CD4-positive, alpha-beta T cell (primary cell): ENCODE results near the gene RSAD2. TPM values are rescaled to one million over a fixed set of nuclear protein-coding genes. Genes with fewer than 3 reads are reported as not detected.
A peak's percentile ranks its signal among the peaks of the same experiment; 100 is the strongest.

Experiments used
- ATAC-seq: fragments of 200-7000 bp; cut with Tn5 transposase; one replicate; pipeline ENCODE4 v1.10.0; 2022; ENCODE audit warnings: mild to moderate bottlenecking; ENCODE audit not compliant: poor library complexity
- CTCF ChIA-PET: fragments of 350-600 bp; sonication (Branson Sonifier 250); formaldehyde crosslinking; loops from one replicate; lab custom pipeline; 2021; ENCODE audit warnings: antibody characterized with exemption, inconsistent platforms; lab: Charles Lee
- POLR2A ChIA-PET: fragments of 350-600 bp; sonication (Branson Sonifier 250); formaldehyde crosslinking; loops from one replicate; lab custom pipeline; 2021; ENCODE audit warnings: antibody characterized with exemption, inconsistent platforms; lab: Charles Lee
- DNase-seq, 14 experiments: peaks; one replicate each; pipeline ENCODE4 v3.0.0-alpha.2; 2013 to 2020; ENCODE audit warnings: mixed read lengths in 2 of 14
- H3K27ac ChIP-seq, 2 donors: one replicate each; pipeline versions ENCODE4 v1.5.1 to v1.7.0; 2013; ENCODE audit warnings: low read length in 2 of 2, low read depth in 1 of 2, mild to moderate bottlenecking in 1 of 2
- H3K27me3 ChIP-seq, 2 experiments: 1 replicate in 1 of 2; 2 replicates in 1 of 2; pipeline versions ENCODE4 v1.6.1 to v1.7.0; 2013; ENCODE audit warnings: low read length in 2 of 2, control low read depth in 1 of 2, mild to moderate bottlenecking in 1 of 2, moderate library complexity in 1 of 2; ENCODE audit not compliant: insufficient read depth in 2 of 2, control insufficient read depth in 1 of 2
- H3K36me3 ChIP-seq: one replicate; pipeline ENCODE4 v1.6.1; 2013; ENCODE audit warnings: low read length, control low read depth; ENCODE audit not compliant: insufficient read depth
- H3K4me1 ChIP-seq: one replicate; pipeline ENCODE4 v1.6.1; 2013; ENCODE audit warnings: low read length, control low read depth; ENCODE audit not compliant: insufficient read depth
- H3K4me3 ChIP-seq: one replicate; pipeline ENCODE4 v1.5.1; 2013; ENCODE audit warnings: mild to moderate bottlenecking, low read length, moderate library complexity
- H3K9me3 ChIP-seq, 2 experiments: 1 replicate in 1 of 2; 2 replicates in 1 of 2; pipeline versions ENCODE4 v1.6.1 to v1.7.0; 2013; ENCODE audit warnings: low read length in 2 of 2, mild to moderate bottlenecking in 2 of 2, control low read depth in 1 of 2, moderate library complexity in 1 of 2; ENCODE audit not compliant: control insufficient read depth in 1 of 2, insufficient read depth in 1 of 2
- H3K27ac Mint-ChIP-seq: one replicate; pipeline ENCODE4 v1.8.0; 2020; ENCODE audit warnings: mixed read lengths
- H3K27me3 Mint-ChIP-seq: one replicate; pipeline ENCODE4 v1.8.0; 2021; ENCODE audit warnings: mixed read lengths
- H3K36me3 Mint-ChIP-seq: one replicate; pipeline ENCODE4 v1.8.0; 2021; ENCODE audit warnings: low read depth, mixed read lengths
- H3K4me1 Mint-ChIP-seq: one replicate; pipeline ENCODE4 v1.8.0; 2021; ENCODE audit warnings: low read depth, mixed read lengths
- H3K4me3 Mint-ChIP-seq: one replicate; pipeline ENCODE4 v1.8.0; 2020; ENCODE audit warnings: mild to moderate bottlenecking, mixed read lengths
- H3K9me3 Mint-ChIP-seq: one replicate; pipeline ENCODE4 v1.8.0; 2020; ENCODE audit warnings: mixed read lengths
- CTCF ChIP-seq: fragments of 200-600 bp; IDR thresholded peaks from one replicate; pipeline ENCODE4 v1.8.0; 2022; ENCODE audit warnings: antibody characterized with exemption, mild to moderate bottlenecking
- intact Hi-C, 2 experiments: fragments of 100-400 bp; cut with DNase I in 1 of 2; cut with micrococcal nuclease in 1 of 2; formaldehyde crosslinking; loops; one replicate each; pipeline versions ENCODE4 v1.15.1 to v1.9.0; 2023 to 2025; cut with DNase I, micrococcal nuclease
- total RNA-seq, 174 experiments: library from RNA in 2 of 174; stranded (reverse) in 2 of 174; gene quantifications; one replicate each; pipeline ENCODE4 v1.2.3 and lab custom pipeline; 2021 to 2026

The RSAD2 gene
- total RNA-seq, 2 experiments from 2014 or later = 3.9 to 4.6 TPM

- ChIA-PET CTCF (interaction anchor here (0.8 to 5.5 kb wide), 7 partner anchors 9 to 94 kb away, joined by 3 to 41 read pairs (median 4); partner anchors contain the start of gene CMPK2), POLR2A (interaction anchor here (0.6 to 2.5 kb wide), 8 partner anchors 7 to 142 kb away, joined by 3 to 13 read pairs (median 4); partner anchors contain the start of gene CMPK2)
- Mint-ChIP-seq H3K4me3 (peak within 1 kb of the TSS; percentile 85), H3K9me3 (no peaks in the 10 kb centered on the region), H3K27ac (peak within 1 kb of the TSS; percentile 85), H3K36me3 (peaks cover 9% of the 10 kb centered on the region), H3K27me3 (no peaks in the 10 kb centered on the region), H3K4me1 (peaks cover 82% of the 10 kb centered on the region)
- intact Hi-C loops = loop anchor here (1.0 to 10.0 kb wide), 4 partner anchors 18 to 1768 kb away; partner anchors contain the start of gene ID2 (in 1 of the 2)
- peaks cover 74% of the 10 kb centered on the region for H3K4me1 ChIP-seq
- TF ChIP-seq CTCF = peak; percentile 60
- H3K36me3 ChIP-seq = no peaks in the 10 kb centered on the region
- peak within 1 kb of the TSS; percentile 68 for H3K4me3 ChIP-seq
- DNase-seq (peak; percentile 56 to 91 (median 69)), ATAC-seq (peak; percentile 69)
- peaks cover 0 to 10% of the 10 kb centered on the region in 2 experiments for H3K9me3 ChIP-seq
- H3K27ac ChIP-seq = peak within 1 kb of the TSS in 1 of 2 donors; percentile 29
- no peaks in the 10 kb centered on the region for H3K27me3 ChIP-seq
These were observed 39.6 kb downstream of the RSAD2 start, which contains the start of gene RNF144A for GRCh38 chr2:6917071-6917760. Gene RNF144A, plus strand, starts transcription at chr2:6917412. Its CDS starts 79,515 bp downstream, at chr2:6996927.

- no peak for TF ChIP-seq CTCF
- Histone ChIP-seq H3K27me3 (no peaks in the 10 kb centered on the region), H3K36me3 (no peaks in the 10 kb centered on the region), H3K4me3 (peak overlapping the region; percentile 68), H3K9me3 (peaks cover 0 to 10% of the 10 kb centered on the region in 2 experiments), H3K4me1 (peaks cover 73% of the 10 kb centered on the region), H3K27ac (peak overlapping the region in 1 of 2 donors; percentile 29)
- Mint-ChIP-seq H3K27me3 (no peaks in the 10 kb centered on the region), H3K27ac (peak overlapping the region; percentile 40), H3K36me3 (peaks cover 10% of the 10 kb centered on the region), H3K4me3 (peak overlapping the region; percentile 85), H3K9me3 (no peaks in the 10 kb centered on the region), H3K4me1 (peaks cover 82% of the 10 kb centered on the region)
- CTCF ChIA-PET = interaction anchor here (0.7 to 5.5 kb wide), 2 partner anchors 21 to 139 kb away, joined by 5 to 41 read pairs; no protein-coding TSS in a partner anchor
- POLR2A ChIA-PET = interaction anchor here (0.8 to 2.5 kb wide), 9 partner anchors 8 to 1764 kb away, joined by 3 to 13 read pairs (median 3); partner anchors contain the start of gene ID2
- ATAC-seq = peak; percentile 7
- intact Hi-C loops = loop anchor here (1.0 to 10.0 kb wide), 4 partner anchors 19 to 1767 kb away; partner anchors contain the start of gene ID2 (in 1 of the 2)
- DNase-seq = peak in 1 of 14 experiments; percentile 27
These were observed 40.3 kb downstream of the RSAD2 start for GRCh38 chr2:6917761-6918421.
